NK-92 treated with Interleukin-12 subunit alpha and Interleukin-12 subunit beta, amount 100 ng/mL, for 24 hours (cell line): ENCODE results near the gene ST6GALNAC2.

Experiments used
- DNase-seq: peaks from one replicate; lab custom pipeline; 2025; lab: John Stamatoyannopoulos, UW

The ST6GALNAC2 gene

GRCh38 chr17:76599694-76600460 lies 14.2 kb upstream of the ST6GALNAC2 start:
- DNase-seq, result no peak

- no peak for DNase-seq
Measured at GRCh38 chr17:76598004-76598439, 12.4 kb upstream of the ST6GALNAC2 start.

DNA sequence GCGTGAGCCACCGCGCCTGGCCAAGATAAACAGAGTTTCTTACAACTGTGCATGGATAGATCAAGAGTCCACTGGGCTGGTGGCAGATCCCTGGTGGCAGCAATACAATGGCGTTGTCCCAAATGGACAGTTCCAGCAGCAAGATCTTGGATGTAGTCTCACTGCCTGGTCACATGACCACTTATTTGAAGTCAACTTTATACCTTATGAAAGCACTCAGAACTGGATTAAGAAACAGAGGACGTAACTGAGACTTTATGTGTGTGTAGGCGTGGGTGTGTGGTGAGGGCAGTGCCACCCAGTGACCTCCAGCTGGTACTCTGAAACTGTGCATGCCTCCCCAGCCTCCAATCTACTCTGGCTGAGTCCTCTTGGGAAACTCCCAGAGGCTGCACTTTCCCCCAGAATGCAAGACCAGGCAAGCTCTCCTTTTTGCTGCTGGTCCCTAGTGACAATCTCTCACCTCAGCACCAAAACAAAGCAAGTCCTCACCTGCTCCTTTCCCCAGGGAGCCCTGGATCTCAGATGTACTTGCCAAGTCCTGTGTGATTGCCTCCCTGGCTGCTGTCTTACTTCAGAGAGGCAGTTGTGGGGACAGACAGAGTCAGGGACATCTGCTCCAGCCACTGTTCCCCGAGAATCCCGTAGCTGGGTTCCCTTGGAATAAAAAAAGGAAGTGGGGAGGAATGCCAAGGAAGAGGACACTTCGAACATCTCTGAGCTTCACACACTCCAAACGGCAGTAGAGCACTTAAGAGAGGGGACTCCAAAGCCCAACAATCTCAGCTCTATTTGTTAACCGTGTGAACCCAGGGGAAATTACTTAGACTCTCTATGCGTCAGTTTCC lies 11.7 kb upstream of the ST6GALNAC2 start:
- DNase-seq, result no peak

DNA sequence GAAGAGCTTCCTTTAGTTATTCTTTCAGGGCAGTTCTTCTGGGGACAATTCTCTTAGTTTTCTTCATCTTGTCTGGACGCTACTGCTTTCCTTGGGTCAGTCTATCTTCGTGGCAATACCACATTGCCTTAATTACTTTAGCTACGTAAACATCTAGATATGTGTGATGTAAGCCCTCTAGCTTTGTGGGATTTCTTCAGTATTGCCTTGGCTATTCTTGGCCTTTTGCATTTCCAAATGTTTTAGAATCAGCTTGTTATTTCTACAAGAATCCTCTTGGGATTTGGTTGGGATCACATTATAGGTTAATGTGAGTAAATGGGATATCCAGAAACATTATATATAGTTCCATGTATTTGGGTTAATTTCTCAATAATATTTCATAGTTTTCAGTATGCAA lies 9.0 kb upstream of the ST6GALNAC2 start:
- no peak for DNase-seq

DNA sequence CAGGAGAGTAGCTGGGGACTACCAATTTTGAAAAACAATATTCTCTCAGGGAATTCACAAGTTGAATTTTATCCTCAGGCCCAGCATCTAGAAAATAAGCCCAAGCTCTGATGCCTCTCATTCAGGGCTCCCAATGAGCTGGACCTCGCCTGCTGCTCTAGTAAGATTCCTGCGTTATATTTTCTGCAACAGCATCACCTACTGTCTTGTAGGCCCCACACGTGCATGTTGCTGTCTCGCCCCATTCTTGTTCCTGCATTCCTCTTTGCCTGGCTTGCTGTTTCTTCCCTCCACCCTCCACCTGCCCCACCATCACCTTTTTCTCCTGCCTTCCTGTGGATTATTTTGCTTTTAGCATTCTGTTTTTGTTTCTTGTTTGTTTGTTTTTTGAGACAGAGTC lies 8.3 kb upstream of the ST6GALNAC2 start:
- no peak for DNase-seq

DNA sequence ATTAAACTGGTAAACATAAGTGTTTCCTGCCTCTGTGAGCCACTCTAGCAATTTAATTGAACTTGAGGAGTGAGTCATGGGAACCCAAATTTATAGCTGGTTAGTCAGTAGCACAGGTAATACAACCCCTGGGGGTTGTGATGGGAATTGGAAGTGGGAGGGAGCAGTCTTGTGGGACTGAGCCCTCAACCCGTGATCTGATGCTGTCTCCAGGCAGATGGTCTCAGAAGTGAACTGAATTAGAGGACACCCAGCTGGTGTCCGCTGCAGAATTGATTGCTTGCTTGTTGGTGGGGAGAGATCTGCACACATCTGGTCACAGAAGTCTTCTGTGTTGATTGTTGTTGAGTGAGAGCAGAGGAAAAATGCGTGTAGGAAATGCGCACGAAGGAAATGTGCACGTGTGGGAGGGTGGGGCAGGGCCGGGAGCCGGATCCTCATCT lies 7.7 kb upstream of the ST6GALNAC2 start:
- DNase-seq, result no peak

DNA sequence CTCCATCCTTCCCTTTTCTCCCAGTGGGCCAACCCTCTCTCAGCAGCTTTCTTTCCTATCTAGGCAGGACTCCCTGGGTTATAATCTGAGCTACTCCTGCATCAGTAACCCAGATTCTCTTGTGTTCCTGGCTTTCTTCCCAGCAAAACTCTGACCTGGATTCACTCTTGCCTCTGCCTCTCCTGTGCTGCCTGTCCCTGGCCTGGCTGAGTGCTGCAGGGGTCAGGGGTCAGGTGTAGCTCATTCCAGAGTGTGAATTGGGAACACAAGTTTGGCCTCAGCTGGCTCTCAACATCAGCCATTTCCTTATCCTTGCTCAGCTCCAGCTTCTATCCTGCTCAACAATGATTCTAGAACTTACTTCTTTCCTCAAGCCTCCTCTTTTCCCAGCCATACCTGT lies 2.5 kb upstream of the ST6GALNAC2 start:
- DNase-seq, result no peak

- DNase-seq, result no peak
Measured at GRCh38 chr17:76586741-76587487, 1.3 kb upstream of the ST6GALNAC2 start.

DNA sequence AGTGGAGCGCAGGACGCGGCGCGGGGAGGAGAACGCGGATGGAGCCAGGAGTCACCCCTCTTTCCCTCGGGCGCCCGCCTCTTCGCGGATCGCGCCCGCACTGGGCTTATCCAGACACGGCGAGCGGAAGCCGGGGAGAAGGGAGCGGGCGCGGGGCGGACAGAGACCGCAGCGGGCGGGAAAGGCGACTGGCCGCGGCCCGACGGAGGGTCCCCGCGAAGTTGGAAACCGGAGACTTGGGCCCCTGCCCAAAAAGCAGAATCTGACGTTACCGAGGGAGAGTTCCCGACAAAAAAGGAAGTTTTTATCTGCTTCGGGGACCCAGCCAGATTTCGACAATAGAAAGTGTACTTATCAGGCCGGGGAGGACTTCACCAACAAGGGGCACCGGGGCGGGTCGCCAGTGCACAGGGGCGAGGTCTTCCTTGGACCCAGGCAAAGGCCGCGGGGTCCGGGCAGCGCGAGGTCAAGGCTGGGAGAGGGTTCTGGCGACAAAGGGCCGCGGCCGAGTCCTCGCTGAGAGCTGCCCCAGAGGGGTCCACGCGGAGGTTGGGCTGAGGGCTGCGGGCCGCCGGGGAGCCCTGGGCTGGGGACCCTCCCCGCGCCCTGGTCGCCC lies 519 bp downstream of the ST6GALNAC2 start:
- DNase-seq, result no peak

GRCh38 chr17:76584427-76585032 lies 1.1 kb downstream of the ST6GALNAC2 start:
- no peak for DNase-seq

GRCh38 chr17:76582660-76583059 lies 3.0 kb downstream of the ST6GALNAC2 start:
- DNase-seq, result no peak

DNA sequence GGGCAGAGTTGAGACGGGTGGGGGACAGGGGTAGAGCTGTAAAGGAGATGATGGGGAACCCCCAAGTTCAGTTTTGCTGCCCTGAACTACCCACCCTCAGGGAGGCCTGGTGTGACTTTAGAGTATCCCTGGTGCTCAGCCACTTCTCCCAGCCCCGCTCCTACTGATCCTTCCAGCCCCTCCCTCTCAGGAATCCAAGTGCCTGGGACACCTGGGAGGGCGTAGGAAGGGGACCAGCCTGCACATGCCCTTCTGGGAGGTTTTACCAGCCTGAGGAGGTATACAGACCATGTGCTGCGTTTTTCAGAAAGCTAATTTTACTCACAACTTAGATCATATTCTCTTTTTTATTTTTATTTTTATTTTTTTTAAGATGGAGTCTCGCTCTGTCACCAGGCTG lies 4.1 kb downstream of the ST6GALNAC2 start:
- DNase-seq, result no peak

GRCh38 chr17:76579281-76579680 lies 6.4 kb downstream of the ST6GALNAC2 start:
- DNase-seq, result no peak

- no peak for DNase-seq
Measured at GRCh38 chr17:76578376-76578775, 7.3 kb downstream of the ST6GALNAC2 start.

- no peak for DNase-seq
Measured at GRCh38 chr17:76577876-76578275, 7.8 kb downstream of the ST6GALNAC2 start.

GRCh38 chr17:76576189-76576588 lies 9.5 kb downstream of the ST6GALNAC2 start:
- no peak for DNase-seq

- no peak for DNase-seq
Measured at GRCh38 chr17:76575570-76575969, 10.1 kb downstream of the ST6GALNAC2 start.

DNA sequence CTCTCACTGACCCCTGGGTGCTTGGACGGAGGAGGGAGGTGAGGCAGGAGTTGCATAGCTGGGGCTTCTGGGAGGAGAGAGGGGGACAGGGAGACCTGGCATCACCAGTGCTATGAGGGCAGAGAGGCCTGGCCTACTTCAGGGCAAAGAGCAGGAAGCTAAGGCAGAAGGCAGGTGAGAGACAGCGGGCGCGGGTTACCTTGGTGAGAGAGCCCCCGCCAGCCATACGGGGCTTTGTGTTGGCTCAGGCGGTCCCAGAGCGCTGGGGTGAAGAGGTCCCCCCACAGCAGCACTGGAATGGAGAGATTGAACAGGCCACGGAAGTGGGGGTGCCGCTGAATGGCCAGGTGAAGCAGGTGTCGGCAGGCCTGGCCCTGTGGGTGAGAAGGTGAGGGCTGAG lies 11.5 kb downstream of the ST6GALNAC2 start:
- no peak for DNase-seq

DNA sequence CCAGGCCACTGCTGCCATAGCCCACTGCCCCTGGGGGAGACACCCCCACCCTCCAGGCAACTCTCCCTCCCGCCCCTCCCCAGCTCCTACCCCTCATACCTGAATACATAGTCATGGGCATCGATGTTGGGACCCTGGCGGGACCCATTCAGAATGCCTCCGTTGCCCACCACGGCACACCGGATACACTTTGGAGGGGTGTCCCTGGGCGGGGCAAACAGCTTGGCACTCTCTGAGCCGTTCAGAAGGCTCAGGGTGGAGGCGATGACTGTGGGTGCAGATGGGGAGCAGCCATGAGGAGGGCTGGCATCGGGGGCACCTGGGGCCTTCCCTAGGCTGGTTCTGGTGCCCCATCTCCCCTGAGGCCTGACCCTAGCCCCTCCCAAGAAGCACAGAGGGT lies 12.6 kb downstream of the ST6GALNAC2 start:
- no peak for DNase-seq

GRCh38 chr17:76572201-76572910 lies 13.3 kb downstream of the ST6GALNAC2 start:
- no peak for DNase-seq
